KMS-11 (cell line): ENCODE results near the gene NPW.

Source experiments
- H2AFZ ChIP-seq: fragments of 200-600 bp; sonication (generic); 2 replicates; pipeline ENCODE4 v1.6.1; 2016; ENCODE audit warnings: antibody characterized with exemption, mixed run types, low read depth
- H3K27ac ChIP-seq: fragments of 200-600 bp; sonication (generic); 2 replicates; pipeline ENCODE4 v1.6.1; 2016; ENCODE audit warnings: mild to moderate bottlenecking, mixed run types
- H3K27me3 ChIP-seq: fragments of 200-600 bp; sonication (generic); 2 replicates; pipeline ENCODE4 v1.6.1; 2017; ENCODE audit warnings: mild to moderate bottlenecking, low read depth, mixed run types, moderate library complexity; ENCODE audit not compliant: insufficient read depth
- H3K36me3 ChIP-seq: fragments of 200-600 bp; sonication (generic); 2 replicates; pipeline ENCODE4 v1.6.1; 2017; ENCODE audit warnings: mild to moderate bottlenecking, mixed run types; ENCODE audit not compliant: insufficient read depth
- H3K4me1 ChIP-seq: fragments of 200-600 bp; sonication (generic); 2 replicates; pipeline ENCODE4 v1.6.1; 2016; ENCODE audit warnings: mild to moderate bottlenecking, low read depth, mixed run types; ENCODE audit not compliant: poor library complexity, severe bottlenecking
- H3K4me2 ChIP-seq: fragments of 200-600 bp; sonication (generic); 2 replicates; pipeline ENCODE4 v1.7.0; 2016; ENCODE audit warnings: mild to moderate bottlenecking, mixed run types
- H3K4me3 ChIP-seq: fragments of 200-600 bp; sonication (generic); IDR thresholded peaks from 2 replicates; pipeline ENCODE4 v1.6.1; 2017; ENCODE audit warnings: low read depth, low read length, mixed read lengths; ENCODE audit not compliant: insufficient read depth
- H3K79me2 ChIP-seq: fragments of 200-600 bp; sonication (generic); 2 replicates; pipeline ENCODE4 v1.6.1; 2016; ENCODE audit warnings: low read depth, mixed run types; ENCODE audit not compliant: insufficient read depth
- H3K9ac ChIP-seq: fragments of 200-600 bp; sonication (generic); 2 replicates; pipeline ENCODE4 v1.6.1; 2016; ENCODE audit warnings: mild to moderate bottlenecking, mixed run types
- H4K20me1 ChIP-seq: fragments of 200-600 bp; sonication (generic); 2 replicates; pipeline ENCODE4 v1.6.1; 2016; ENCODE audit warnings: mild to moderate bottlenecking, mixed run types; ENCODE audit not compliant: insufficient read depth
- CTCF ChIP-seq: fragments of 200-600 bp; sonication (generic); conservative IDR thresholded peaks from 2 replicates; pipeline ENCODE4 v1.6.1; 2017; ENCODE audit warnings: low read depth, mild to moderate bottlenecking, antibody characterized with exemption, low read length, moderate library complexity, mixed read lengths

Gene NPW

GRCh38 chr16:1989209-1990100 lies 30.1 kb upstream of the NPW start, which contains the start of gene SYNGR3:
Gene SYNGR3 (plus strand): TSS chr16:1989970. CDS start chr16:1990103, 133 bp downstream.
- Histone ChIP-seq H3K4me1 (peaks cover 30% of the 10 kb centered on the region), H3K4me2 (peak within 1 kb of the TSS; percentile 47), H4K20me1 (no peaks in the 10 kb centered on the region), H3K27ac (no peak within 1 kb of the TSS), H3K79me2 (no peaks in the 10 kb centered on the region), H3K27me3 (peaks cover 5% of the 10 kb centered on the region), H2AFZ (peak within 1 kb of the TSS; percentile 54), H3K36me3 (no peaks in the 10 kb centered on the region), H3K4me3 (no peak within 1 kb of the TSS), H3K9ac (no peak within 1 kb of the TSS)
- no peak for TF ChIP-seq CTCF

- Histone ChIP-seq H2AFZ (no peak overlapping the region), H3K36me3 (no peaks in the 10 kb centered on the region), H3K9ac (no peak overlapping the region), H3K4me3 (no peak overlapping the region), H3K79me2 (no peaks in the 10 kb centered on the region), H3K27me3 (peaks cover 5% of the 10 kb centered on the region), H3K27ac (no peak overlapping the region), H3K4me2 (peak overlapping the region; percentile 47; the same call in 1 of the 2 replicates), H3K4me1 (peaks cover 29% of the 10 kb centered on the region), H4K20me1 (no peaks in the 10 kb centered on the region)
- no peak for TF ChIP-seq CTCF
Measured at GRCh38 chr16:1990101-1990350, 29.6 kb upstream of the NPW start.

GRCh38 chr16:1990351-1991134 lies 29.0 kb upstream of the NPW start:
- peaks cover 5% of the 10 kb centered on the region for H3K27me3 ChIP-seq
- no peaks in the 10 kb centered on the region for H4K20me1 ChIP-seq
- H3K79me2 ChIP-seq = no peaks in the 10 kb centered on the region
- no peaks in the 10 kb centered on the region for H3K36me3 ChIP-seq
- H2AFZ ChIP-seq = peak overlapping the region; percentile 50
- no peak overlapping the region for H3K27ac ChIP-seq
- H3K4me2 ChIP-seq = peak overlapping the region; percentile 47
- H3K4me1 ChIP-seq = peaks cover 24% of the 10 kb centered on the region
- no peak overlapping the region for H3K9ac ChIP-seq
- TF ChIP-seq CTCF = no peak
- no peak overlapping the region for H3K4me3 ChIP-seq

- no peak overlapping the region for H3K9ac ChIP-seq
- no peaks in the 10 kb centered on the region for H3K36me3 ChIP-seq
- H3K79me2 ChIP-seq = no peaks in the 10 kb centered on the region
- no peaks in the 10 kb centered on the region for H4K20me1 ChIP-seq
- no peak overlapping the region for H2AFZ ChIP-seq
- peaks cover 5% of the 10 kb centered on the region for H3K27me3 ChIP-seq
- peak overlapping the region; percentile 47; the same call in 1 of the 2 replicates for H3K4me2 ChIP-seq
- no peak overlapping the region for H3K4me3 ChIP-seq
- H3K4me1 ChIP-seq = peaks cover 23% of the 10 kb centered on the region
- TF ChIP-seq CTCF = no peak
- no peak overlapping the region for H3K27ac ChIP-seq
Measured at GRCh38 chr16:1991135-1991551, 28.4 kb upstream of the NPW start.
